Nephron progenitor cell (in vitro differentiated cells): Measurements from ENCODE around the gene QSOX1.
A peak's percentile ranks its signal among the peaks of the same experiment; 100 is the strongest.

Experiments used
- DNase-seq: peaks from one replicate; pipeline ENCODE4 v3.0.0; 2021
- H3K27ac Mint-ChIP-seq: 2 replicates; pipeline ENCODE4 v1.8.0; 2021; ENCODE audit warnings: mild to moderate bottlenecking, moderate library complexity, mixed read lengths
- H3K27me3 Mint-ChIP-seq: 2 replicates; pipeline ENCODE4 v1.8.0; 2021; ENCODE audit warnings: mild to moderate bottlenecking, low read depth, mixed read lengths; ENCODE audit not compliant: poor library complexity
- H3K36me3 Mint-ChIP-seq: 2 replicates; pipeline ENCODE4 v1.8.0; 2021; ENCODE audit warnings: low read depth, mixed read lengths
- H3K4me1 Mint-ChIP-seq: 2 replicates; pipeline ENCODE4 v1.8.0; 2021; ENCODE audit warnings: mixed read lengths
- H3K4me3 Mint-ChIP-seq: 2 replicates; pipeline ENCODE4 v1.8.0; 2021; ENCODE audit warnings: mild to moderate bottlenecking, moderate library complexity, mixed read lengths
- H3K9me3 Mint-ChIP-seq: 2 replicates; pipeline ENCODE4 v1.8.0; 2021; ENCODE audit warnings: mild to moderate bottlenecking, moderate library complexity, mixed read lengths
- TF ChIP-seq, protein P1 (sequence below): fragments of 200-600 bp; sonication (generic); IDR thresholded peaks from 2 replicates; pipeline ENCODE4 v1.5.0; 2021; ENCODE audit warnings: antibody characterized with exemption

Gene QSOX1

DNA sequence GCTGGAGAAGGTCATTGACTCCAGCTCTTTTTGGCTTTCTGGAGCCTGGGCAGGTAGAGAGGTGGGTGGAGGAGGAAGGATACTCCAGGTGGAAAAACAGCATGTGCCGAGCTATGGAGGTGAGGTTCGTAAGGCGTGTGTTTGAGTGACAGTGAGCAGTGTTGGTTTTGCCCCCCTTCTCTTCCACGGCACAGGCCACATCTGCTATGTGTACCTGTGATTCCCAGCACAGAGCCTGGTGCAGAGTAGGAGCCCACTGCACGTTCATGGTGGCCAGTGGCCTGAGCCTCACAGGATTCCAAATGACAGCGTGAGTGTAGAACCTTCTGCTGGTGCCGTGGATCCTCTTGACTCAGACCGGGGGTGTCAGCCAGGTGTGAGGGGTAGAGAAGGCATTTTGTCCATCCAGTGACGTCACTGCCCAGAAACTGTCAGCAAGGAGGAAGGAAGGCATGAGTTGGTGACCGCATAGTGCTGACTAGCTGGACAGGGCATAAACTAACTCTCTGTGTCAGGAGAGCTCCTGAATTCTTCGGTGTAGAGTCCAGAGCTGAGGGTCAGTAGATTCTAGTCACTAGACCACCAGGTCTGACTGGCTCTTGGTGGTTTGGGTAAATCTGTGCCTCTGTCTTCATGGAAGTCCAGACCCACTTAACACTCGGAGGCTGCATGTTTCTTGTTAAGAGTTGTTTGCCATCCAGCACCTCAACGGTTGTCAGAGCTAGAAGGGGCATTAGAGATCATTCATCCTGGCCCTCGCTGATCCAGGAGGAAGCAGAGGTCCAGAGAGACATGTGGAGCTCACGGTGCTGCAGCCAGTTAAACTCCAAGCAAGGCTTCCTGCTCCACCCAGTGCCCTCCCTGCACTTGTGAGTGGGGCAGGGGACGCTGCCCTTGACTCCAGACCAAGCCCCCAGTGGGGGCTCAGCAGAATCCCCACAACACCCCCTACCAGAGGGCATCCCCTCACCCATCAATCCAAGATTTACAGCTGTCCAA, 3.8 kb downstream of the QSOX1 start:
- peak overlapping the region; percentile 88 for H3K27ac Mint-ChIP-seq
- no peak overlapping the region for H3K4me3 Mint-ChIP-seq
- no peaks in the 10 kb centered on the region for H3K36me3 Mint-ChIP-seq

DNA sequence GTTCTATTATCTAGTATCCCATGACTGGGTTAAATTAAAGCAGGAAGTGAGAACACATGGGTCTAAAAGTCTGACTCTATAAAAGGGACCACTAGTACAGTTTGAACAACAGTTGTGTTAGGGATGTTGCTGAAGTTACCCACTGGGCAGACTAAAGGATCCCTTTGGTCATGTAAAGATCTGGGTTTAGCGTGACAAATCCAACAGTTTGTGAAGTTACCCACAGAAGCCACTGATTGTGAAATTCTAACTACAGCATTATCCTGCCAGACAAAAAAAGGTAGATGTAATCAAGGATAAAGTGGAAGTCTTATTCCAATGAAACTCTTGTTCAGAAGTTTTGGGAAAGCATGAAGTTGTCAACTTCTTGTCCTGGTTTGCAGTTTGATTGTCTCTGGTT, 5.7 kb downstream of the QSOX1 start:
- DNase-seq = no peak

More for the DNA sequence above, 3.8 kb downstream of the QSOX1 start:
- Mint-ChIP-seq H3K4me1 (peaks cover 41% of the 10 kb centered on the region), H3K9me3 (no peaks in the 10 kb centered on the region), H3K27me3 (peaks cover 3% of the 10 kb centered on the region)
- no peak for DNase-seq
- TF ChIP-seq, protein P1, sequence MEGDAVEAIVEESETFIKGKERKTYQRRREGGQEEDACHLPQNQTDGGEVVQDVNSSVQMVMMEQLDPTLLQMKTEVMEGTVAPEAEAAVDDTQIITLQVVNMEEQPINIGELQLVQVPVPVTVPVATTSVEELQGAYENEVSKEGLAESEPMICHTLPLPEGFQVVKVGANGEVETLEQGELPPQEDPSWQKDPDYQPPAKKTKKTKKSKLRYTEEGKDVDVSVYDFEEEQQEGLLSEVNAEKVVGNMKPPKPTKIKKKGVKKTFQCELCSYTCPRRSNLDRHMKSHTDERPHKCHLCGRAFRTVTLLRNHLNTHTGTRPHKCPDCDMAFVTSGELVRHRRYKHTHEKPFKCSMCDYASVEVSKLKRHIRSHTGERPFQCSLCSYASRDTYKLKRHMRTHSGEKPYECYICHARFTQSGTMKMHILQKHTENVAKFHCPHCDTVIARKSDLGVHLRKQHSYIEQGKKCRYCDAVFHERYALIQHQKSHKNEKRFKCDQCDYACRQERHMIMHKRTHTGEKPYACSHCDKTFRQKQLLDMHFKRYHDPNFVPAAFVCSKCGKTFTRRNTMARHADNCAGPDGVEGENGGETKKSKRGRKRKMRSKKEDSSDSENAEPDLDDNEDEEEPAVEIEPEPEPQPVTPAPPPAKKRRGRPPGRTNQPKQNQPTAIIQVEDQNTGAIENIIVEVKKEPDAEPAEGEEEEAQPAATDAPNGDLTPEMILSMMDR = no peak

DNA sequence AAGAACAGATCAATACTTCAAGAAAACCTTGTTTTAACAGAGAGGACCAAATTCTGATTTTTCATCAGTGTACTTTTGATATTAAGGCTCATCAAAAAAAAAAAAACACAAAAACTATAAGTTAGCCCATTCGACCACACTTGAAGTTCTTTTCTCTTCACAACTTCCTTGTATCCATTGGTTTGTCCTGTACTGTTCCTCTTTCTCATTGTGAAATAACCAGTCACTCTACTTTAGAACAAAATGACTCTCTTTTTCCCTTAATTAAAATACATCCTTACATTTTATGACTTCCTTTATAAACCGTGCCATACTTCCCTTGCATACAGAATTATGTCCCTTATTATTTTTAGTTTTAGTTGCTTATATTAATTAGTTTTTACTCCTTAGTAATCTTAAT, 8.4 kb downstream of the QSOX1 start:
- no peak overlapping the region for H3K4me3 Mint-ChIP-seq
- H3K36me3 Mint-ChIP-seq = peaks cover 5% of the 10 kb centered on the region
- TF ChIP-seq, protein P1 = no peak
- H3K9me3 Mint-ChIP-seq = no peaks in the 10 kb centered on the region
- no peak for DNase-seq
- no peaks in the 10 kb centered on the region for H3K27me3 Mint-ChIP-seq
- H3K4me1 Mint-ChIP-seq = peaks cover 16% of the 10 kb centered on the region
- H3K27ac Mint-ChIP-seq = no peak overlapping the region

More for the DNA sequence above, 5.7 kb downstream of the QSOX1 start:
- H3K36me3 Mint-ChIP-seq = peaks cover 5% of the 10 kb centered on the region
- H3K4me1 Mint-ChIP-seq = peaks cover 31% of the 10 kb centered on the region
- H3K27me3 Mint-ChIP-seq = no peaks in the 10 kb centered on the region
- no peak overlapping the region for H3K4me3 Mint-ChIP-seq
- no peaks in the 10 kb centered on the region for H3K9me3 Mint-ChIP-seq
- H3K27ac Mint-ChIP-seq = no peak overlapping the region
- TF ChIP-seq, protein P1 = no peak

DNA sequence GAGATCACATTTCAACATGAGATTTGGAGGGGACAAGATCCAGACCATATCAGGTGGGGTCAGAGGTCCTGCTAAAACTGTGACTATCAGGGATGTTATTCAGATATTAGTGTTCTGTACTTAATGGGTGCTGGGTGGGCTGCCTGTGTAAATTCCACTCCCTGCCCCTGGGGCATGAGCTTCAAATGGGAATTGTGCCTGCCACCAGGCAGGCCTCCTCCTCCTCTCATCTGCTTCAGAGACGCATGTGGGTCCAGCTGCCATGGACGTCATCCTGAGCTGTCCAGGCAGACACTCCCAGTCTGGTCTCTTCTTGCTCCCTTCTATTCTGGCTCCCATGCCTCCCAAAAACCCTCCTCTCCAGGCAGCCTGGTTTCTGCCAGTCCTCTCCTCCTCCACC, 10.4 kb downstream of the QSOX1 start:
- peaks cover 12% of the 10 kb centered on the region for H3K4me1 Mint-ChIP-seq
- peaks cover 9% of the 10 kb centered on the region for H3K36me3 Mint-ChIP-seq
- H3K9me3 Mint-ChIP-seq = no peaks in the 10 kb centered on the region
- TF ChIP-seq, protein P1 = no peak
- H3K27me3 Mint-ChIP-seq = no peaks in the 10 kb centered on the region
- H3K4me3 Mint-ChIP-seq = no peak overlapping the region
- no peak overlapping the region for H3K27ac Mint-ChIP-seq
- no peak for DNase-seq

DNA sequence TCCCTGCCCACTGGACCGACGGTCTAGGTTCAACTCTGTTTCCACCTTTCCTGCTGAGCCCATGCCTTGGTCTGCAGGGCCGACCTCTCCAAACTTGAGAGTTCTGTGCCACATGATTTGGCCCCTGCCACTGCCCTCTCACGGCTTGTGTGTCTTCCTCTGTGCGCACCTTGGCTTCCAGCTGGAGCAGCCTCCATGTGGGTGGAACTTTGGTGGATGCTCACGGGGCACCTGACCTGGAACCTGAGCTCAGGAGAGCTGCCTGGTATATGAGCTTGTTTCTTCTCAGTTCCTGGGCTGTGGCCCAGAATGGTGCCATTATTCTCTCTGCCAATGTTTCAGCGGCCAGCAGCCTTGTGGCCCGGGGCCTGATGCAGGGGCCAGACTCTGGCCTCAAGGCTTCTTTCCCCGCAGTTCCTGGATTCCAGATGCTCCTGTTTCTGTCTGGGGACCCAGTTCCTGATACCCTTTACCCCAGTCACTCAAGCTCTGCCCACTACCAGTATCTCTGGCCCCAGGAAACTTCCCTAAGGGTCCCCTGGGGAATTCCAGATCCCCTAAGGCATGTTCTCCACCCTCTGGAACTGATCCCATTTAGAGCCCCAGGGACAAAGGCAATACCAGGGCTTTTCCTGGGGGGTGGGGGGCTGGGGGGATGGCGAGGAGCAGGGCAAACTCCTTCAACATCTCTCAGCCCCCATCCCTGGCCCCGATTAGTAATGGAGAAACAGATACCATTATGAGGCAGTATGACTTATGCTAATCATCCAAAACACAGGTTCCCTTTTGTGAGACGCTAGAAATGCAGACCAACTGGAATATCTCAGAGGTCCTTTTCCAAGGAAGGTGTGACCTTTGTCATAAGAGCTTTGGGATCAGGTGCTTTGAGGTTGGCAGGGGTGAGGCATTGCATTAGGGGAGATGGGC, 11.1 kb downstream of the QSOX1 start:
- TF ChIP-seq, protein P1 = no peak
- no peaks in the 10 kb centered on the region for H3K9me3 Mint-ChIP-seq
- no peak overlapping the region for H3K4me3 Mint-ChIP-seq
- no peaks in the 10 kb centered on the region for H3K27me3 Mint-ChIP-seq
- H3K4me1 Mint-ChIP-seq = peaks cover 12% of the 10 kb centered on the region
- peaks cover 9% of the 10 kb centered on the region for H3K36me3 Mint-ChIP-seq
- no peak for DNase-seq
- peak overlapping the region; percentile 57 for H3K27ac Mint-ChIP-seq
